Hepatocyte (in vitro differentiated cells): ENCODE results near the gene NTNG2. TPM values are rescaled to one million over a fixed set of nuclear protein-coding genes. Genes with fewer than 3 reads are reported as not detected.

ENCODE experiments used
- DNase-seq: peaks from one replicate; pipeline ENCODE4 v3.0.0-alpha.2; 2016; ENCODE audit warnings: low spot score
- H2AFZ ChIP-seq: fragments of 200-600 bp; sonication (generic); 2 replicates; pipeline ENCODE4 v1.6.0; 2016; ENCODE audit warnings: antibody characterized with exemption, mild to moderate bottlenecking
- H3K27ac ChIP-seq: fragments of 200-600 bp; sonication (generic); 2 replicates; pipeline ENCODE4 v1.5.1; 2016; ENCODE audit warnings: mild to moderate bottlenecking
- H3K27me3 ChIP-seq: fragments of 200-600 bp; sonication (generic); 2 replicates; pipeline ENCODE4 v1.6.1; 2016
- H3K36me3 ChIP-seq: fragments of 200-600 bp; sonication (generic); replicated peaks from 2 replicates; pipeline ENCODE4 v1.5.1; 2016; ENCODE audit warnings: low read depth; ENCODE audit not compliant: insufficient read depth
- H3K4me1 ChIP-seq: fragments of 200-600 bp; sonication (generic); 2 replicates; pipeline ENCODE4 v1.5.1; 2016; ENCODE audit warnings: mild to moderate bottlenecking, moderate library complexity; ENCODE audit not compliant: insufficient read depth
- H3K4me2 ChIP-seq: fragments of 200-600 bp; sonication (generic); 2 replicates; pipeline ENCODE4 v1.6.0; 2016
- H3K4me3 ChIP-seq: fragments of 200-600 bp; sonication (generic); 2 replicates; pipeline ENCODE4 v1.5.1; 2016; ENCODE audit warnings: mild to moderate bottlenecking
- H3K79me2 ChIP-seq: fragments of 200-600 bp; sonication (generic); 2 replicates; pipeline ENCODE4 v1.6.0; 2017; ENCODE audit warnings: mild to moderate bottlenecking
- H3K9me2 ChIP-seq: fragments of 200-600 bp; sonication (generic); replicated peaks from 2 replicates; pipeline ENCODE4 v1.6.0; 2017; ENCODE audit warnings: mild to moderate bottlenecking; ENCODE audit not compliant: insufficient read depth
- H3K9me3 ChIP-seq: fragments of 200-600 bp; sonication (generic); 2 replicates; pipeline ENCODE4 v1.5.1; 2016; ENCODE audit warnings: low read depth, mild to moderate bottlenecking
- H4K20me1 ChIP-seq: fragments of 200-600 bp; sonication (generic); 2 replicates; pipeline ENCODE4 v1.6.0; 2016; ENCODE audit warnings: mild to moderate bottlenecking; ENCODE audit not compliant: insufficient read depth, poor library complexity, severe bottlenecking
- CTCF ChIP-seq: fragments of 200-600 bp; sonication (generic); IDR thresholded peaks from 2 replicates; pipeline ENCODE4 v1.5.1; 2016; ENCODE audit warnings: antibody characterized with exemption, mild to moderate bottlenecking; ENCODE audit not compliant: poor library complexity
- EZH2 ChIP-seq: fragments of 200-600 bp; sonication (generic); IDR thresholded peaks from 2 replicates; pipeline ENCODE4 v1.6.1; 2016; ENCODE audit warnings: antibody characterized with exemption, mild to moderate bottlenecking, borderline replicate concordance
- EZH2phosphoT487 ChIP-seq: fragments of 200-600 bp; sonication (generic); IDR thresholded peaks from one replicate; pipeline ENCODE4 v1.6.1; 2018; ENCODE audit warnings: antibody characterized with exemption, mild to moderate bottlenecking, low read depth, moderate library complexity; ENCODE audit not compliant: unreplicated experiment, severe bottlenecking
- WGBS: methylation state at CpG from one replicate; pipeline ENCODE4 v1.1.6; 2016; ENCODE audit warnings: low lambda C conversion rate; ENCODE audit errors: missing lambda C conversion rate; 5-methylcytosine and 5-hydroxymethylcytosine counted together
- polyA plus RNA-seq: library from polyadenylated mRNA; unstranded; fragments of >200 nt; fragmentation: Nextera tagmentation; extraction: Ambion mirVana; gene quantifications from 2 replicates; pipeline ENCODE4 v1.2.1, GENCODE V29; 2016
- total RNA-seq: library from RNA; depleted of rRNA; stranded (reverse); fragments of >200 nt; gene quantifications from 2 replicates; pipeline ENCODE4 v1.2.3, GENCODE V29; 2014

Gene NTNG2
- total and polyA plus RNA-seq, 2 experiments from 2014 or later = 0.48 to 1.8 TPM

- Histone ChIP-seq H3K4me2 (no peak overlapping the region), H3K79me2 (no peaks in the 10 kb centered on the region), H4K20me1 (no peaks in the 10 kb centered on the region), H3K9me2 (no peaks in the 10 kb centered on the region), H3K27me3 (peaks cover 23% of the 10 kb centered on the region), H2AFZ (no peak overlapping the region), H3K36me3 (no peaks in the 10 kb centered on the region), H3K4me3 (no peak overlapping the region), H3K9me3 (no peaks in the 10 kb centered on the region), H3K4me1 (no peaks in the 10 kb centered on the region), H3K27ac (no peak overlapping the region)
- WGBS = 63% methylated on average over 7 of the region's 7 CpGs
- TF ChIP-seq EZH2 (no peak), CTCF (no peak), EZH2phosphoT487 (no peak)
- no peak for DNase-seq
Observed at GRCh38 chr9:132171702-132172101, 9.8 kb downstream of the NTNG2 start.

GRCh38 chr9:132172185-132172584 is 10.3 kb downstream of the NTNG2 start:
- no peak overlapping the region for H3K4me2 ChIP-seq
- H3K4me1 ChIP-seq = no peaks in the 10 kb centered on the region
- no peak overlapping the region for H3K27ac ChIP-seq
- H3K9me2 ChIP-seq = no peaks in the 10 kb centered on the region
- no peak overlapping the region for H2AFZ ChIP-seq
- WGBS = 89% methylated on average over 5 of the region's 5 CpGs
- no peaks in the 10 kb centered on the region for H3K79me2 ChIP-seq
- H4K20me1 ChIP-seq = no peaks in the 10 kb centered on the region
- H3K4me3 ChIP-seq = no peak overlapping the region
- peaks cover 19% of the 10 kb centered on the region for H3K27me3 ChIP-seq
- no peak for DNase-seq
- TF ChIP-seq EZH2 (no peak), CTCF (no peak), EZH2phosphoT487 (no peak)
- no peaks in the 10 kb centered on the region for H3K9me3 ChIP-seq
- no peaks in the 10 kb centered on the region for H3K36me3 ChIP-seq

- H3K9me2 ChIP-seq = no peaks in the 10 kb centered on the region
- whole genome bisulfite sequencing = 56% methylated on average over 14 of the region's 14 CpGs
Observed at GRCh38 chr9:132175431-132175830, 13.6 kb downstream of the NTNG2 start.

More at GRCh38 chr9:132175431-132175830, 13.6 kb downstream of the NTNG2 start:
- Histone ChIP-seq H3K27me3 (no peaks in the 10 kb centered on the region), H3K9me3 (no peaks in the 10 kb centered on the region), H3K27ac (no peak overlapping the region), H3K4me2 (no peak overlapping the region), H3K79me2 (no peaks in the 10 kb centered on the region), H3K4me3 (no peak overlapping the region), H2AFZ (no peak overlapping the region), H4K20me1 (no peaks in the 10 kb centered on the region), H3K4me1 (no peaks in the 10 kb centered on the region), H3K36me3 (no peaks in the 10 kb centered on the region)
- DNase-seq = no peak
- TF ChIP-seq EZH2 (no peak), EZH2phosphoT487 (no peak), CTCF (no peak)
